Inferior parietal cortex (tissue), 1 donor: ENCODE data around the gene MAGEB10.
"Not testable (repeated sequence)": the region's sequence is repeated elsewhere in the genome, so short reads cannot be mapped to it uniquely, and the experiment has no call there.

Source experiments
- DNase-seq: peaks from one replicate; pipeline ENCODE4 v3.0.0-alpha.2; 2016; ENCODE audit errors: extremely low spot score

MAGEB10 gene

GRCh38 chrX:27807690-27808089 lies at the start of gene MAGEB10:
MAGEB10 (plus strand) TSS chrX:27807990; CDS start chrX:27821307, 13,317 bp downstream.
- no peak for DNase-seq

GRCh38 chrX:27765718-27766117 lies 42.1 kb upstream of the MAGEB10 start:
- no peak for DNase-seq

- DNase-seq, result no peak
Measured at GRCh38 chrX:27767387-27767786, 40.4 kb upstream of the MAGEB10 start.

- no peak for DNase-seq
Measured at GRCh38 chrX:27775984-27776383, 31.8 kb upstream of the MAGEB10 start.

GRCh38 chrX:27796640-27797257 lies 11.0 kb upstream of the MAGEB10 start:
- no peak for DNase-seq

GRCh38 chrX:27797575-27797974 lies 10.2 kb upstream of the MAGEB10 start:
- DNase-seq, result no peak

- DNase-seq, result no peak
Measured at GRCh38 chrX:27808226-27808625, 436 bp downstream of the MAGEB10 start.

GRCh38 chrX:27808991-27809859 lies 1.4 kb downstream of the MAGEB10 start:
- not testable (repeated sequence) for DNase-seq

- DNase-seq, result no peak
Measured at GRCh38 chrX:27815209-27815608, 7.4 kb downstream of the MAGEB10 start.

- DNase-seq, result no peak
Measured at GRCh38 chrX:27823812-27824211, 16.0 kb downstream of the MAGEB10 start.

GRCh38 chrX:27838185-27838584 lies 30.4 kb downstream of the MAGEB10 start:
- DNase-seq, result no peak

GRCh38 chrX:27840881-27841280 lies 33.1 kb downstream of the MAGEB10 start:
- no peak for DNase-seq

- no peak for DNase-seq
Measured at GRCh38 chrX:27842859-27843258, 35.1 kb downstream of the MAGEB10 start.

- DNase-seq, result no peak
Measured at GRCh38 chrX:27860337-27860736, 52.5 kb downstream of the MAGEB10 start.

- DNase-seq, result no peak
Measured at GRCh38 chrX:27863809-27864208, 56.0 kb downstream of the MAGEB10 start.
